HG03066 (cell line): ENCODE data around the gene POLH.
"Not testable (repeated sequence)": the region's sequence is repeated elsewhere in the genome, so short reads cannot be mapped to it uniquely, and the experiment has no call there.

Experiments
- ATAC-seq: cut with Tn5 transposase; IDR thresholded peaks from one replicate; pipeline ENCODE4 v1.9.1; 2021; ENCODE audit warnings: low read depth; ENCODE audit not compliant: unreplicated experiment

Gene POLH

GRCh38 chr6:43629505-43630300, 53.7 kb downstream of the POLH start:
- peak; percentile 59 for ATAC-seq

GRCh38 chr6:43630980-43631619, 55.1 kb downstream of the POLH start:
- no peak for ATAC-seq

DNA sequence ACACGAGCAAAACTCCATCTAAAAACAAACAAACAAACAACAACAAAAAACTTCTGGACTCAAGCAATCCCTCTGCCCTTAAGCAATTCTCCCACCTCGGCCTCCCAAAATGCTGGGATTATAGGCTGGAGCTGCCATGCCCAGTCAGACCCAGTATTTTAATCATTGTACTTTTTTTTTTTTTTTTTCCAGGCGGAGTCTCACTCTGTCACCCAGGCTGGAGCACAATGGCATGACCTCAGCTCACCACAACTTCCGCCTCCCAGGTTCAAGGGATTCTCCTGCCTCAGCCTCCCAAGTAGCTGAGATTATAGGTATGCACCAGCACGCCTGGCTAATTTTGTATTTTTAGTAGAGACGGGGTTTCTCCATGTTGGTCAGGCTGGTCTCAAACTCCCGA, 57.0 kb downstream of the POLH start:
- ATAC-seq = not testable (repeated sequence)

GRCh38 chr6:43634702-43635303, 58.8 kb downstream of the POLH start:
- ATAC-seq = no peak

GRCh38 chr6:43635387-43636307, 59.7 kb downstream of the POLH start, which contains the start of gene MAD2L1BP:
MAD2L1BP (plus strand) TSS chr6:43635840; CDS start chr6:43635876, 36 bp downstream.
- peak; percentile 73 for ATAC-seq

- ATAC-seq = peak; percentile 35
These were observed 60.3 kb downstream of the POLH start for GRCh38 chr6:43636308-43636659.

GRCh38 chr6:43639984-43640800, 64.2 kb downstream of the POLH start:
- ATAC-seq = no peak

GRCh38 chr6:43644940-43645612, 69.1 kb downstream of the POLH start, which contains the start of gene RSPH9:
RSPH9 (plus strand) TSS chr6:43645036; CDS start chr6:43645099, 63 bp downstream.
- no peak for ATAC-seq

DNA sequence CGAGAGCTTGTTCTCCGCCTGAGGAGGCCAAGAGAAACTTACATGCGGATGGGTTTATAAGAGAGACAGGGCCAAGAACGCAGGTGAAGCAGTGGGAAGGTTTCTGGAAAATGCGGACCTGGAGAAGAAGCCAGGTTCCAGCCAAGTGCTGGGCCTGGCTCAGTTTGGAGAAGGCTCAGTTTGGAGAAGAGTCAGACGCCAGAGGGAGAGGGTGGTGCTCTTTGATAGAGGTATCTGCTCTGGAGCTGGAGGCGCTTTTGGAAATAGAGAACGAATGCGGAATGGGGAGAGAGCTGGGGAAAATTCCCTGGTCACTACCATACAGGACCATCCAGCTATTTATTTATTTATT, 69.6 kb downstream of the POLH start:
- ATAC-seq = no peak

DNA sequence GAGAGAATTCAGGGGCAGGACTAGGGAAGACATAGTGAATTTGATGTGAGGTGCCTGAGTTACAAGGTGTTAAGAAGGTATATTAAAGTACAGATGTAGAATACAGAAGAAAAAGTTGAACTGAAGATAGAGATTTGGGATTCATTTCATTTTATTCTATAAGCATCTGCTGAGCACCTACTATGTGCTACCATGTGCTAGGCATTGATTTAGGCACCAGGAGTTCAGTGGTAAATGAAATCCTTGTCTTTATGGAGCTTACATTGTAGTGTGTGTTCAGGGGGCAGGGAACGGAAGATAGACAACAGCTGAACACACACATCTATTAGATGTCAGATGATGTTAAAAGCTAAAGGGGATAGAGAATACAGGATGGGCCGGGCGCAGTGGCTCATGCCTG, 71.6 kb downstream of the POLH start:
- no peak for ATAC-seq

GRCh38 chr6:43648248-43648647, 72.3 kb downstream of the POLH start:
- no peak for ATAC-seq

- not testable (repeated sequence) for ATAC-seq
These were observed 76.8 kb downstream of the POLH start for GRCh38 chr6:43652822-43653221.

GRCh38 chr6:43657221-43657802, 81.3 kb downstream of the POLH start:
- no peak for ATAC-seq

DNA sequence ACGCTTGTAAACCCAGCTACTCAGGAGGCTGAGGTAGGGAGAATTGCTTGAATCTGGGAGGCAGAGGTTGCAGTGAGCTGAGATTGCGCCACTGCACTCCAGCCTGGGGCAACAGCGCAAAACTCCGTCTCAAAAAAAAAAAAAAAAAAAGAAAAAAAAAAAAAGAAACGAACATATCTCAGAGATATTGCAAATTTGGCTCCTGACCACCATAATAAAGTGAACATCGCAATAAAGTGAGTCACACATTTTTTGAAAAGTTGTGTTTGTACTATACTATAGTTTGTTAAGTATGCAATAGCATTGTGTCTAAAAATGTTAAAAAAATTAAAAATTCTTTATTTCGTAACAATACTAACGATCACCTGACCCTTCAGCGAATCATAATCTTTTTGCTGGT, 82.2 kb downstream of the POLH start:
- ATAC-seq = no peak

- ATAC-seq = not testable (repeated sequence)
These were observed 87.0 kb downstream of the POLH start for GRCh38 chr6:43662948-43663347.
